GM13976 (cell line): ENCODE results near the gene PCBP3.
A peak's percentile ranks its signal among the peaks of the same experiment; 100 is the strongest.
"Not testable (repeated sequence)": the region's sequence is repeated elsewhere in the genome, so short reads cannot be mapped to it uniquely, and the experiment has no call there.

Experiments
- DNase-seq: peaks from one replicate; pipeline ENCODE4 v3.0.0; 2012; ENCODE audit warnings: low spot score
- in situ Hi-C: fragments of 300-500 bp; cut with MboI; formaldehyde crosslinking; loops from one replicate; pipeline ENCODE4 v1.12.0; 2022; ENCODE audit warnings: low sequenced_read_pairs, mixed read lengths, inconsistent platforms; ENCODE audit not compliant: unreplicated experiment
- TF ChIP-seq, protein P1 (sequence below): IDR thresholded peaks from 2 replicates; pipeline ENCODE4 v1.5.1; 2012; ENCODE audit warnings: borderline replicate concordance, mild to moderate bottlenecking; ENCODE audit not compliant: insufficient read depth; ENCODE audit errors: extremely low read depth, missing control alignments, control extremely low read depth

Gene PCBP3

DNA sequence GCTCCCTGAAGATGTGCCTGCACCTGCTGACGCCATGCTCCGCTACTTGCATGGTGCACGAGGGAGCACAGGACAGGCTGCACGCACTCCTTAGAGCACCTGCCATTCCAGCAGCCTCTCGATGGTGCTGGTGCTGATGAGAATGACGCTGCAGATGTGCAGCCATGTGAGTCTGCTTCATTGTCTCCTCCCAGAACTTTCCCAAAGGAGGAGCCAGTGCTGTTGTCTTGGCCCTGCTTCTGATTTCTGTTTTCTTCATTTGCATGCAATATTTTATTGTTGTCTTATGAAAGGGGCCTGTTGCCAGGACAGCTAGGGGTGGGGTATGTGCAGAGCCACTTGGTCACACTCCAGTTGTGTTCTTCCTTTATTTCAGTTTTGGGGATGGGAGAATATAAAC, 70.1 kb downstream of the PCBP3 start:
- in situ Hi-C loops = no loop called here
- TF ChIP-seq, protein P1, sequence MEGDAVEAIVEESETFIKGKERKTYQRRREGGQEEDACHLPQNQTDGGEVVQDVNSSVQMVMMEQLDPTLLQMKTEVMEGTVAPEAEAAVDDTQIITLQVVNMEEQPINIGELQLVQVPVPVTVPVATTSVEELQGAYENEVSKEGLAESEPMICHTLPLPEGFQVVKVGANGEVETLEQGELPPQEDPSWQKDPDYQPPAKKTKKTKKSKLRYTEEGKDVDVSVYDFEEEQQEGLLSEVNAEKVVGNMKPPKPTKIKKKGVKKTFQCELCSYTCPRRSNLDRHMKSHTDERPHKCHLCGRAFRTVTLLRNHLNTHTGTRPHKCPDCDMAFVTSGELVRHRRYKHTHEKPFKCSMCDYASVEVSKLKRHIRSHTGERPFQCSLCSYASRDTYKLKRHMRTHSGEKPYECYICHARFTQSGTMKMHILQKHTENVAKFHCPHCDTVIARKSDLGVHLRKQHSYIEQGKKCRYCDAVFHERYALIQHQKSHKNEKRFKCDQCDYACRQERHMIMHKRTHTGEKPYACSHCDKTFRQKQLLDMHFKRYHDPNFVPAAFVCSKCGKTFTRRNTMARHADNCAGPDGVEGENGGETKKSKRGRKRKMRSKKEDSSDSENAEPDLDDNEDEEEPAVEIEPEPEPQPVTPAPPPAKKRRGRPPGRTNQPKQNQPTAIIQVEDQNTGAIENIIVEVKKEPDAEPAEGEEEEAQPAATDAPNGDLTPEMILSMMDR = no peak
- no peak for DNase-seq

DNA sequence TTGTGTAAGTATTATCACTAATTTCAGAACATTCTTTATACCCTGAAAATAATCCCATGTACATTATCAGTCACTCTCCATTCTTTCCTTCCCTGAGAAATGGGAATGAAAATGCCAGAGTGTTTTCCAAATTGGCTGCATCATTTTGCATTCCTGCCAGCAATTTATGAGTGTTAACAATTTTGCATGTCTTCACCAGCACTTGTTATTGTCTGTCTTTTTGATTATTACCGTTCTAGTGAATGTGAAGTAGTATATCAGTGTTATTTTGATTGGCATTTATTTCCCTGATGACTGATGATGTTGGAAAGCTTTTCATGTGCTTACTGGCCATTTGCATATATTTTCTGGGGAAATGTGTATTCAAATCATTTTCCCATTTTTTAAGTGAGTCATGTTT, 71.9 kb downstream of the PCBP3 start:
- in situ Hi-C loops = no loop called here
- no peak for DNase-seq
- TF ChIP-seq, protein P1 = no peak

DNA sequence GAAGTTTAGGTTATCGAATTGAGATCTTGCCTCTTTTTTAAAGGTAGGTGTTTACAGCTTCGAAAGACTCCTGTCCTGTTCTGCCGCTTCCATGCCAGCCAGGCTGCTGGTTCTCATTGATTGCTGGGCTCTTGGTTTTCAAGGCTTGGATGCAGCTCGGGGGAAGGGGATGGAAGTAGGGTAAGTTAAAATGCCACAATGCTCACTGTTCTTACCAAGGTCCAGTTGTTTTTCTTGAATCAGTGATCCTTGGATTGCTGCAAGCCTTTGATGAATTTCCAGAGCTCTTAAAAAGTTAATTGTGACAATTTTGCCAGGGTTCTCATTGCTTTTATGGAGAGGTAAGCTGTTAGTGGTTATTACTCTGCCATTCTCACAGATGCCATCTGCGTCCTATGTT, 74.9 kb downstream of the PCBP3 start:
- TF ChIP-seq, protein P1 = no peak
- DNase-seq = no peak
- in situ Hi-C loops = no loop called here

DNA sequence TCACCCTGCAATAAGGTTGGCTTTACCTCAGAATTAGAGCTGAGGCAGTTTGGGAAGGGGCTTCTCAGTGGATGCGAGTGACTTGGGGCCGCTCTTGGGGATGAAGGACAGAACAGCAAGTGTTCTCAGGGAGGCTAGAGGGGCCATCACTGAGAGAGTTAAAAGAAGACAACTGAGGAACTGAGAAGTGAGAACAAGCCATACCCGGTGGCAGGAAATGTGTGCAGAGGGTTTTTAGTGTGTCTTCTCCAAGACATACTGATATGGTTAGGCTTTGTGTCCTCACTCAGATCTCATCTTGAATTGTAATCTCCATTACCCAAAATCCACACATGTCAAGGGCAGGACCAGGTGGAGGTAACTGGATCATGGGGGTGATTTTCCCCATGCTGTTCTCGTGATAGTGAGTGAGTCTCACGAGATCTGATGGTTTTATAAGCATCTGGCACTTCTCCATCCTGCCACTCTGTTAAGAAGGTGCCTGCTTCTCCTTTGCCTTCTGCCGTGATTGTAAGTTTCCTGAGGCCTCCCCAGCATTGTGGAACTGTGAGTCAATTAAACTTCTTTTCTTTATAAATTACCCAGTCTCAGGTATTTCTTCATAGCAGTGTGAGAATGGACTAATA, 75.8 kb downstream of the PCBP3 start:
- TF ChIP-seq, protein P1 = no peak
- in situ Hi-C loops = no loop called here
- DNase-seq = no peak

DNA sequence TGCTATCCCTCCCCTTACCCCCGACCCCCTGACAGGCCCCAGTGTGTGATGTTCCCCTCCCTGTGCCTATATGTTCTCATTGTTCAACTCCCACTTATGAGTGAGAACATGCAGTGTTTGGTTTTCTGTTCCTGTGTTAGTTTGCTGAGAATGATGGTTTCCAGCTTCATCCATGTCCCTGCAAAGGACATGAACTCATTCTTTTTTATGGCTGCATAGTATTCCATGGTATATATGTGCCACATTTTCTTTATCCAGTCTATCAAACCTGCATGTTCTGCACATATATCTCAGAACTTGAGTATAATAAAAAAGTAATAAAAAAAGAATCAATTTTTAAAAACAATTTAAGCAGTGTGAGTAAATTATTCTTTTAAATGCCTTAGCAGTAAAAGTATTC, 76.7 kb downstream of the PCBP3 start:
- DNase-seq = not testable (repeated sequence)

DNA sequence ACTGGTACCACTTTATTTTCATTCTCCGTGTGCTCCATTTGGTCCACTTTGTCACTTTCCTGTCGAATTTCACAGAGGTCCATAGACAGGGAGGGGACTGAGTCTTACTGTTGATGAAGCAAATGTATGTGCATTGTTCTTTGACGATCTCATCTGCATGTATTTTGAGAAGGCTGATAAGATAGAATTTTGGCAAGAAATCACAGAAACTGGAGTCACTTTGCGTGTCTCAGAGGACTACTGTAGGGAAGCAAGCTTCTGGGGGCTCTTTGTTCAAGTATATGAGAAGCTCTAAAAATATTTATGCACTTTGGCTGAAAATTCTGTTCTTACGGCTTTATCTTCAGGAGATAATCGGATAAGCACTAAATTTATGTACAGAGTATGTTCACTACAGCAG, 78.1 kb downstream of the PCBP3 start:
- in situ Hi-C loops = no loop called here
- no peak for DNase-seq
- TF ChIP-seq, protein P1 = no peak

More for the DNA sequence above, 76.7 kb downstream of the PCBP3 start:
- in situ Hi-C loops = not testable (repeated sequence)

DNA sequence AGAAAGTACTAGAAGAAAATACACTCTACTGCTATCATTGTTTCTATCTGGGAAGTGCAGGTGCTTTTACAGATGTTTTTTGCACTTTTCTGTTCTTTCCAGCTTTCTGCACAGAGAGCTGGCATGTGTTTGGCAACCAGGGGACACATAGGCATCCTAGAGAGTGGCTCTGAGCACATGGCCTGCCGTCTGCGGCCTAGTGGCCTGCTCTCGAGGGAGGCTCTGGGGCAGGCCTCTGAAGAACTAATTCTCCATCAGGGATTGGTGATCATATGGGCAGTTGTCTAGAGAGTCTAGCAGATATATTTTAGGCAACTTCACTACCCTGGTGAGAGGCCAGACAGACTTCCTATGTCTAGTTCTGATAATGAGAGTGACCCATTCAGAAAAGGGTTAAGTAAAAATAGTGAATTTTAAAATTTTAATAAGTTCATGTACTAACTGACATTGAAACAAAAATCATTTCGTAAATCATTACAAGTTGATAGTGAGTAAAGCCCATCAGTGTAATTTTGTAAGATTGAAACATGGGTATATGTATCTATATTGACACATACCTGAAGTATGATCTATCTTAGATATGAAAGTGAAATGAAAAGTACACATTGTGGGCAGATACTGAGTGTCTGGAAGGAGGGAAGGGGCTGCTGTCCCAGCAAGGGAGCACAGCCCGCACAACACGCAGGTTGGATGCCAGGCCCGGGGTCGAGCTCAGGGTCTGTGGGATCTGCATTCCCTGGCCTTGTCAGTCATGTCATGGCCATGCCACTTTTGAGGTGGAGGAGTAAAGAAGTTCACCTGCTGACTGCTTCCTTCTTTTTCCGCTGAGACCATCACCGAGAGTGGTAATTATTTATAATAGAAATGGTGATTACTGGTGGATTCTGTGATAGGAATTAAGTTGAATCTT, 79.8 kb downstream of the PCBP3 start:
- in situ Hi-C loops = no loop called here
- TF ChIP-seq, protein P1 = no peak
- DNase-seq = peak; percentile 36
